ENCODE measurements around the gene ATP5F1E. TPM values are rescaled to one million over a fixed set of nuclear protein-coding genes. Genes with fewer than 3 reads are reported as not detected.

Gene ATP5F1E
- total and polyA plus RNA-seq, 2 donors (not counting 3 experiments of a cell fraction or from before 2014, with no cell fraction given) = 29.0 to 107 TPM

DNA sequence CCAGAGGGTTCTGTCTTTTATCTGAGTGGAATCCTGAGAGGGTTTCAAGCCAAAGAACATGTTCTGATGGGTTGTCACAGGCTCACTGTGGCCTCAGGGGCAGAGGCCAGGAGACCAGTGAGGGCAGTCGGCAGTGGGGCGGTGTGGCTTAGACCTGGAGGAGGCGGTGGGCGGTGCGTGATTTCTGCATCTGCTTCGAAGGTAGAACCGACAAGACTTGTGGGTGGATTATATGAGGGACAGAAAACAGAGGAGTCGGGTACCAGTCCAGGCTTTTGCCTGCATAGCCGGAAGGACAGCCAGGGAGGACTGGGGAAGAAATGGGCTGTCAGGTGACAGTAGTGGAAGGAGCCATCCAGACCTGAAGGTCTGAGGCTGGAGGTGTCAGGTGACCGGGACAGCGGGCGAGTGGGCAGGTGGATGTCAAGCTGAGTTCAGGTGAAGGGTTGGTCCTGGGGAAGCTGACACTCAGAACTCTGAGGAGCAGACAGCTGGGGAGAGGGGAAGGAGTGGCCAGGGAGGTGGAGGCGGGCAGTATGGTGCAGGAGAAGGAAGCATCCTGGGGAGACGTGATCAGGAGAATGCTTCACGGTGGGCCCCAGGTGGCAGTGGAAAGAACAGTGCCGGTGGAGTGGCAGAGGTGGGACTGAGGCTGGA lies 28.2 kb downstream of the ATP5F1E start:
- peaks cover 20% of the 10 kb centered on the region for H3K4me1 ChIP-seq (ENCODE audit: control insufficient read depth, extremely low read depth, insufficient read depth, low read length)
- no peaks in the 10 kb centered on the region for H3K9me1 ChIP-seq (replicated peaks; ENCODE audit: control insufficient read depth, extremely low read depth, insufficient read depth, low read length)
- H4K20me1 ChIP-seq (replicated peaks; ENCODE audit: control insufficient read depth, extremely low read depth, insufficient read depth, low read length) = no peaks in the 10 kb centered on the region
- no peaks in the 10 kb centered on the region for H3K9me3 ChIP-seq (replicated peaks; ENCODE audit: control insufficient read depth, insufficient read depth, low read length)
- ChIA-PET CTCF (no interaction called here), POLR2A (interaction anchor here (1.1 kb wide), 1 partner anchor 29 kb away, joined by 3 read pairs; no protein-coding TSS in a partner anchor)
- no peak overlapping the region for H2AFZ ChIP-seq (ENCODE audit: low read depth, low read length)
- H3K27me3 ChIP-seq (ENCODE audit: control insufficient read depth in 2 of 2, insufficient read depth in 2 of 2, low read length in 2 of 2) = no peaks in the 10 kb centered on the region
- no peak overlapping the region for H3K9ac ChIP-seq (replicated peaks; ENCODE audit: extremely low read depth, insufficient read depth, low read length)
- H3K4me2 ChIP-seq (ENCODE audit: insufficient read depth, low read length) = no peak overlapping the region
- H3K27ac ChIP-seq (ENCODE audit: insufficient read depth, low read depth, low read length) = no peak overlapping the region
- intact Hi-C loops (cut with micrococcal nuclease) = no loop called here
- no peak overlapping the region for H3K4me3 ChIP-seq (replicated peaks in 1 of 3; ENCODE audit: insufficient read depth in 1 of 3, low read depth in 1 of 3, low read length in 3 of 3)
- peaks cover 42% of the 10 kb centered on the region for H3K79me2 ChIP-seq (ENCODE audit: control insufficient read depth, insufficient read depth, low read length)
- H3K36me3 ChIP-seq (ENCODE audit: control insufficient read depth in 2 of 2, extremely low read depth in 1 of 2, insufficient read depth in 2 of 2, low read length in 2 of 2) = peaks cover 0 to 30% of the 10 kb centered on the region in 2 experiments
- DNase-seq (ENCODE audit: low read depth, low spot score) = no peak
- TF ChIP-seq JUN (IDR thresholded peaks at IDR 0.05; ENCODE audit: borderline replicate concordance, insufficient read depth, insufficient read length, low read depth) (no peak), POLR2A (IDR thresholded peaks at IDR 0.05; ENCODE audit: low read depth, low read length) (no peak), FOS (IDR thresholded peaks at IDR 0.05; ENCODE audit: borderline replicate concordance, insufficient read depth, low read length) (no peak), MYC (IDR thresholded peaks at IDR 0.05; ENCODE audit: low read depth, low read length) (no peak), GATA2 (IDR thresholded peaks at IDR 0.05; ENCODE audit: insufficient read depth, insufficient read length, low read depth, low read length) (no peak), POLR2AphosphoS5 (IDR thresholded peaks at IDR 0.05; ENCODE audit: insufficient read depth, low read depth, low read length) (no peak), EZH2 (IDR thresholded peaks at IDR 0.05; ENCODE audit: borderline replicate concordance, low read depth, low read length, severe bottlenecking) (no peak)
- TF ChIP-seq, protein P1, sequence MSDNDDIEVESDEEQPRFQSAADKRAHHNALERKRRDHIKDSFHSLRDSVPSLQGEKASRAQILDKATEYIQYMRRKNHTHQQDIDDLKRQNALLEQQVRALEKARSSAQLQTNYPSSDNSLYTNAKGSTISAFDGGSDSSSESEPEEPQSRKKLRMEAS (IDR thresholded peaks at IDR 0.05; ENCODE audit: insufficient read depth, insufficient read length) = no peak
- TF ChIP-seq, protein P2, sequence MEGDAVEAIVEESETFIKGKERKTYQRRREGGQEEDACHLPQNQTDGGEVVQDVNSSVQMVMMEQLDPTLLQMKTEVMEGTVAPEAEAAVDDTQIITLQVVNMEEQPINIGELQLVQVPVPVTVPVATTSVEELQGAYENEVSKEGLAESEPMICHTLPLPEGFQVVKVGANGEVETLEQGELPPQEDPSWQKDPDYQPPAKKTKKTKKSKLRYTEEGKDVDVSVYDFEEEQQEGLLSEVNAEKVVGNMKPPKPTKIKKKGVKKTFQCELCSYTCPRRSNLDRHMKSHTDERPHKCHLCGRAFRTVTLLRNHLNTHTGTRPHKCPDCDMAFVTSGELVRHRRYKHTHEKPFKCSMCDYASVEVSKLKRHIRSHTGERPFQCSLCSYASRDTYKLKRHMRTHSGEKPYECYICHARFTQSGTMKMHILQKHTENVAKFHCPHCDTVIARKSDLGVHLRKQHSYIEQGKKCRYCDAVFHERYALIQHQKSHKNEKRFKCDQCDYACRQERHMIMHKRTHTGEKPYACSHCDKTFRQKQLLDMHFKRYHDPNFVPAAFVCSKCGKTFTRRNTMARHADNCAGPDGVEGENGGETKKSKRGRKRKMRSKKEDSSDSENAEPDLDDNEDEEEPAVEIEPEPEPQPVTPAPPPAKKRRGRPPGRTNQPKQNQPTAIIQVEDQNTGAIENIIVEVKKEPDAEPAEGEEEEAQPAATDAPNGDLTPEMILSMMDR (IDR thresholded peaks at IDR 0.05; ENCODE audit: extremely low read depth in 1 of 2, insufficient read depth in 1 of 2, low read depth in 1 of 2, low read length in 2 of 2) = no peak
- dilution Hi-C loops (cut with MboI; ENCODE audit: extremely low pct_ligation_motif_present, low sequenced_read_pairs) = no loop called here
- no peak for FAIRE-seq
- TSS peak; percentile 1 for BruUV-seq (replicated peaks)

Data from endothelial cell of umbilical vein (primary cell).